ENCODE data around the gene CHST8.

The CHST8 gene

GRCh38 chr19:33717878-33718277, 96.1 kb downstream of the CHST8 start:
- DNase-seq (ENCODE audit: low spot score): no peak

GRCh38 chr19:33718651-33719254, 97.0 kb downstream of the CHST8 start:
- no peak for DNase-seq (ENCODE audit: low spot score)

- DNase-seq (ENCODE audit: low spot score): no peak
Measured at GRCh38 chr19:33719366-33720154, 97.8 kb downstream of the CHST8 start.

GRCh38 chr19:33720155-33720493, 98.4 kb downstream of the CHST8 start:
- DNase-seq (ENCODE audit: low spot score): no peak

GRCh38 chr19:33720691-33721682, 99.2 kb downstream of the CHST8 start:
- DNase-seq (ENCODE audit: low spot score): peak; percentile 5

- DNase-seq (ENCODE audit: low spot score): no peak
Measured at GRCh38 chr19:33721735-33722297, 100.1 kb downstream of the CHST8 start.

GRCh38 chr19:33722456-33723239, 100.9 kb downstream of the CHST8 start:
- DNase-seq (ENCODE audit: low spot score): no peak

GRCh38 chr19:33723512-33723911, 101.8 kb downstream of the CHST8 start:
- DNase-seq (ENCODE audit: low spot score): no peak

- DNase-seq (ENCODE audit: low spot score): no peak
Measured at GRCh38 chr19:33724021-33724720, 102.4 kb downstream of the CHST8 start.

- DNase-seq (ENCODE audit: low spot score): no peak
Measured at GRCh38 chr19:33724721-33725060, 102.9 kb downstream of the CHST8 start.

- DNase-seq (ENCODE audit: low spot score): no peak
Measured at GRCh38 chr19:33725567-33725966, 103.8 kb downstream of the CHST8 start.

- DNase-seq (ENCODE audit: low spot score): no peak
Measured at GRCh38 chr19:33726756-33727155, 105.0 kb downstream of the CHST8 start.

- no peak for DNase-seq (ENCODE audit: low spot score)
Measured at GRCh38 chr19:33727331-33727998, 105.7 kb downstream of the CHST8 start.

- no peak for DNase-seq (ENCODE audit: low spot score)
Measured at GRCh38 chr19:33728141-33728540, 106.4 kb downstream of the CHST8 start.

GRCh38 chr19:33730858-33731607, 109.3 kb downstream of the CHST8 start:
- no peak for DNase-seq (ENCODE audit: low spot score)

- no peak for DNase-seq (ENCODE audit: low spot score)
Measured at GRCh38 chr19:33731881-33732280, 110.1 kb downstream of the CHST8 start.

GRCh38 chr19:33734913-33735312, 113.2 kb downstream of the CHST8 start:
- DNase-seq (ENCODE audit: low spot score): no peak

GRCh38 chr19:33736158-33736557, 114.4 kb downstream of the CHST8 start:
- no peak for DNase-seq (ENCODE audit: low spot score)

GRCh38 chr19:33736787-33737186, 115.0 kb downstream of the CHST8 start:
- DNase-seq (ENCODE audit: low spot score): no peak

Data from NAMALWA (cell line).